OCI-LY7 (cell line): ENCODE data around the gene TMEM220.

Source experiments
- EZH2phosphoT487 ChIP-seq: fragments of 200-600 bp; sonication (generic); IDR thresholded peaks from 2 replicates; pipeline ENCODE4 v1.6.1; 2018; ENCODE audit warnings: low read depth, borderline replicate concordance, mild to moderate bottlenecking, mixed run types, antibody characterized with exemption, low read length, moderate library complexity, mixed read lengths
- TF ChIP-seq, protein P1 (sequence below): fragments of 200-600 bp; sonication (generic); conservative IDR thresholded peaks from 2 replicates; pipeline ENCODE4 v1.5.1; 2014; ENCODE audit warnings: mild to moderate bottlenecking, antibody characterized with exemption, low read length, moderate library complexity, mixed read lengths

DNA sequence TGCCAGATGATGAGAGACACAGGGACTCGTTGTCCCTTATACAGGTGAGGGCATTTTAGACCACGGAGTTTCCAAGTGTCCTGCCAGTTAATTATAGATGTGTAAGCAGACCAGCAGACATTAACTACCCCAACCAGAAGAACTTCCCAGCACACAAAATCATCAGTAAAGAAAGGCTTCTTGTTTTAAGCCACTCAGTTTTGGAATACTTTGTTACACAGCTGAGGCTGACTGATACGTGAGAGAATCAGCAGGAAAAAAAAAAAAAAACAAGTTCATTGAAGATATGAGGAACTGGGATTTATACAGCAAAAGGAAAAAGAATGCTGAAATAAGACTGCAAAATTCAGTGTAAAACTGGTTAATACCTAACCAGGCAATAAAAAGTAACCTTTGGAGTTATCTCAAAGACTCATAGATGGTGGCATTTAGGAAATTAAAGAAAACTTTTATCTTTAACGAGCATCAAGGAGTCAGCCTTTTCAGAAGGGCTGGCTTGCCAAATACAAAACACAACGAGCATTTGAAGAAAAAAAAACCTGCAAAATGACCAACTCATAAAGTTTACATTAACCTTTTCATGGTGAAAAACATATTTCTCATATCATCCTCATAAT lies 46.0 kb upstream of the TMEM220 start:
- TF ChIP-seq, protein P1, sequence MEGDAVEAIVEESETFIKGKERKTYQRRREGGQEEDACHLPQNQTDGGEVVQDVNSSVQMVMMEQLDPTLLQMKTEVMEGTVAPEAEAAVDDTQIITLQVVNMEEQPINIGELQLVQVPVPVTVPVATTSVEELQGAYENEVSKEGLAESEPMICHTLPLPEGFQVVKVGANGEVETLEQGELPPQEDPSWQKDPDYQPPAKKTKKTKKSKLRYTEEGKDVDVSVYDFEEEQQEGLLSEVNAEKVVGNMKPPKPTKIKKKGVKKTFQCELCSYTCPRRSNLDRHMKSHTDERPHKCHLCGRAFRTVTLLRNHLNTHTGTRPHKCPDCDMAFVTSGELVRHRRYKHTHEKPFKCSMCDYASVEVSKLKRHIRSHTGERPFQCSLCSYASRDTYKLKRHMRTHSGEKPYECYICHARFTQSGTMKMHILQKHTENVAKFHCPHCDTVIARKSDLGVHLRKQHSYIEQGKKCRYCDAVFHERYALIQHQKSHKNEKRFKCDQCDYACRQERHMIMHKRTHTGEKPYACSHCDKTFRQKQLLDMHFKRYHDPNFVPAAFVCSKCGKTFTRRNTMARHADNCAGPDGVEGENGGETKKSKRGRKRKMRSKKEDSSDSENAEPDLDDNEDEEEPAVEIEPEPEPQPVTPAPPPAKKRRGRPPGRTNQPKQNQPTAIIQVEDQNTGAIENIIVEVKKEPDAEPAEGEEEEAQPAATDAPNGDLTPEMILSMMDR = no peak
- no peak for TF ChIP-seq EZH2phosphoT487
